HG03565 (cell line): Measurements from ENCODE around the gene CFAP20DC.
"Not testable (repeated sequence)": the region's sequence is repeated elsewhere in the genome, so short reads cannot be mapped to it uniquely, and the experiment has no call there.

ENCODE experiments used
- ATAC-seq: cut with Tn5 transposase; IDR thresholded peaks from one replicate; pipeline ENCODE4 v1.9.1; 2021; ENCODE audit warnings: mild to moderate bottlenecking, moderate library complexity; ENCODE audit not compliant: unreplicated experiment

CFAP20DC gene

DNA sequence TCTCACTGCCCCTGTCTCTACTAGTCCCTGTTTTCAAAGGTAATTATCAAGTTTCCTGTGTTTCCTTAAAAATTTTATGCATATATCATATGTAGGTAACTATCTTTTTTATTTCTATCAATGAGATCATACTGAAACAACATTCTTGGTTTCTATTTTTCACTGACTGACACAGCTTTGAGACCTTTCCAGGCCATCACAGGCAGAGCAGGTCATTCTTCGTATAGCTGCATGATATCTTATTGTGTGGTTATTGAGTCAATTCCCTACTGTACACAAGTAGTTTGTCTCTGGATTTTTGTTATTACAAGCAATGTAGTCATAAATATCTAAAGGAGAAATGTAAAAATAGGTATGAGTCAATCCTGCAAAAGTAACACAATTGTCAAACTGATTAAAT is 169.6 kb downstream of the CFAP20DC start:
- ATAC-seq = no peak

DNA sequence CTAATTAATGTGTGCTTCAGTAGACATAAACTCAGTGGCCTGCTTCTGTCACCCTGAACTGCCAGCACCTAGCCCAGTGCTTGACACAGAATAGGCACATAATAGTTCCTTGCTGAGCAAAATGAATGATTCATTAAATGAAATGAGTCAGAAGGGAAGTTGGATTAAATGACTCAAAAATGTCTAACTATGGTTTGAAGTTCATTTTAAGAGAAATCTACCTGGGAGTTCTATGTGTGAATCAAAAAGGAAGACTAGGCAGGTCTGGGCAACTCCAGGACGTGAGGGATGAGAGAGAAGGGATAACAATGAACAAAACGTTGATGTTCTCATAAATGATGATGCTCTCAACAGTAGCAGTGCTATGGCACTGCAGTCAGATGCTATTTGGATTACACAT is 175.0 kb downstream of the CFAP20DC start:
- peak; percentile 71 for ATAC-seq

DNA sequence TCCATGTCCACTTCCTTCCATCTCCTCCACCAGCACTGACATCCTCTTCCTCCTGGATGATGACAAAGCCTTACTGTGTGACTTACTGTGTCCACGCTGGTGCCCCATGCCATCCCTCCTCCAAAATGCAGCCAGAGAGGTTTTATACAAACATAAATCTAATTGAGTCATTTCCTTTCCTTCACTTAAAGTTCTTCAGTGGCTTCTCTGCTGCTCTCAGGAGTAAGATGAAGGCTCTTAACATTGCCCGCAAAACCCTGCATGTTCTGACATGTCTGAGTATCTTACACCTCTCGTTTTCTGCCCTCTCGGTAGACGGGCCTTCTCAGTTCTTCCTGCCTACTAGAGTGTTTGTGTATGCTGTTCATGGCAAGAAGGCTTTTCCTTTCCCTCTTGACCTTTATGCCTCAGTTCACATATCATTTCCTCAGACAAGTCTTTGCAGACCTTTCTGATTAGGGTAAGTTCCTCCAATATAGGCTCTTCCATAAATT is 175.5 kb downstream of the CFAP20DC start:
- peak; percentile 51 for ATAC-seq

DNA sequence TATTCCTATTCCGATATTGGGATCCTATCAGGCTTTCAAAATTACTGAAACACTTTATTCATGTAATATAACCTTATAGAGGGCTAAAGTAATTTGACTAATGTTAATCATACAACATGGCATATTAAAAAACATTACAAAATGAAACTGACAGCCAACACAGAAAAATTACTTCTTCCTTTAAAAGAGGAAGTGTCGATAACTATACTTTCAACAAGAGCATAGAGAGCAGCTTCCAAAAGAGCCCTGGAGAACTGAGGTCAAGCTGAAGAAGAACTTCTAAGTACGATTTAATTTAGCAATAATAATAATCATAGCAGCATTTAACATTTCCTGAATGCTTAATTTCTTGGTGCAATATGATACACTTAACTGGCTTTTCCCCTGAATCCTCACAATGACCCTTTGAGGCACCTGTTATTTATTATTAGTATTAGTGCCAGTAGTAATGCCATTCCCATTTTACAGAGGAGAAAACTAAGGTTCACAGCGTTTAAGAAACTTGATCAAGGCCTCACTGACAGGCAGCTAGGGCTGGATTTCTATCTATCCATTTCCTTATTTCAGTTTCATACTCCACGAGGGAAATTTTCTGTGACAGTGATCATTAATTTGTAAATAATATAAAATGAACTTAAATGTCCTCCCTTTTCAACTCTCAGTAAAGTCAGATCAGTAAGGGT is 181.6 kb downstream of the CFAP20DC start:
- ATAC-seq = no peak

DNA sequence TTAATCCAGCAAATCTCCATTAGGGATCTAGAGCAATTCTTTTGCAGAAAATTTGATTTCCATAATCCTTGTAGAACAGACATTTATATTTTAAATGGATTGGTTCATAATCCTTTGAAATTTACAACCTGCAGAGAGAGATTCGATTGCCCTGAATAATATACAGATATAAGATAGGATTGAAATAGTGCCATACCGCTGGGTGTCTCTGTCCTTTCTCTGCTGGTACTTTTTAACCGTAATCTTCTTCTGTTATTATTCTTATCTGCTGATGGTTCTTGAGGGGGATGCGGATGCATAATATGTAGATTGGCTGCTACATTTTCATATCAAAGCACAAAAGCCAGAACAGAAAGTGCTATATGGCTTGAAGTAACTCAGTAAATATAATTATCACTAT is 182.2 kb downstream of the CFAP20DC start:
- no peak for ATAC-seq

DNA sequence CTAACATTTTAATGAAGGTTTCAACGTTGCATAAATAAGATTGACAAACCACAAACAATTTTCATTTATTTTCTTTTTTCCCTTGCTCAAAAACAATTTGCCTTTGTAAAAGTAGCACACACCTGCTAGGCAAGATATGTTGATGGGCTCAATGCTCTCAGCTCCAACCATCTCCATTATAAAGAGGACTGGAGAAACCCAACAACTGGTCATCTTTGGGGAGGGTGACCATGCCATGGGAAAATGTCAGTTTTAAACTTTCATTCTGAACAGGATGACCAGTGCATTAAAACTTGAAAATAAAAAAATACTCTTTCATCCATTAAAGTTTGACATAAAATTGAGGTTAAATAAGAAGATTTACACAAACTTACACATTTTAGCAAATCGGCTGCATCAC is 183.7 kb downstream of the CFAP20DC start:
- no peak for ATAC-seq

DNA sequence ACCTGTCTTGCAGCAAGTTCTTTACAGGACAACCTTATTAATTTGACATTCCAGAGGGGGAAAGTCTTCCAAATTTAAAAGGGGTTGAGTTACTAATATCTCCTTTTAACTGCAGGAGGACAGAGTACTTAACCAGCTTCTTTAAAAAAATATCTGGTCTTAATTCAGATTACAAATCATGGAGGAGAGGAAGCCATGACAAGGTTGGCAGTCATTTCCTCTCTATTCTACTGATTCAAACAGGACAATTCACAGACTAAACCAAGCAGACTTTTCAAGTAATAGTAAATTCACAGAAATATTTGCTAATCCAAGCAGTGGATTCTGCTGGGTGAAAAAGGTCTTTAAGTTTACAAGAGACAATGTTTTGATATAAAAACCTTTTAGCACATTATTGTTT is 185.3 kb downstream of the CFAP20DC start:
- no peak for ATAC-seq

DNA sequence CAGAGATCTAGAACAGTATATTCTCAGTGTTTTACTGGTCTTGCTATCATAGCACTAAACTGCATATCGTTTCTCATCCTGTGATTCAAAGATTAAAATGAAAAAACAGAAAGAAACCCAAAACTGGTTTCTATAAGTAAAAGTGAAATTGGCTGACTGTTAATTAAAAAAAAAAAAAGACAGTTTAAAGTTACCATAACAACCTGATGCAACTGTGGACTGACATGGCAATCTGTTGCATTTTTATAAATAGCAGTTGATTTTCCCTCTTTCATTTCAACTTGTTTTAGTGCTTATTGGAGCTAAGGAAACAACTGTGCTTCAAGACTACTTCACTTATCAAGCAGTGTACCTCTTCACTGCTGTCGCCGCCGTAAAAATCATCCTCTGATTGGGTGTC is 186.6 kb downstream of the CFAP20DC start:
- no peak for ATAC-seq

DNA sequence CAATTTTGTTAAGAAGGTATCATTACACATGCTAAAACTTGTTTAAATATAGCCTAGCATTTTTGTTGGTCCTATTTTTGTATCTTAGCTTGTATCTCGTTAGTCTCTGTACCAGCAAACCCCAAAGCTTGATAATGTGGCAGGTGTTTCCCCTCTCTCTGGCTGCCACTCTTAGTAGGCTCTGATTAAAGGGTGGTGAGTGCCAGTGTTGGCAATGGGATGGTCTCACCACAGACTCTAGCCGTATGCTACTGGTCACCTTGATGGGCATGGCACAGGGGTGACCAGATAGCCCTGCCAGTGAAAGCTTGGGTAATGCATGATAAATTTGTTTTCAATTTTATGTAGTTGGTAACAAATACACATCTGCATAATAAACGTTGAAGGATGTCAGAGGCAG is 188.3 kb downstream of the CFAP20DC start:
- ATAC-seq = no peak

DNA sequence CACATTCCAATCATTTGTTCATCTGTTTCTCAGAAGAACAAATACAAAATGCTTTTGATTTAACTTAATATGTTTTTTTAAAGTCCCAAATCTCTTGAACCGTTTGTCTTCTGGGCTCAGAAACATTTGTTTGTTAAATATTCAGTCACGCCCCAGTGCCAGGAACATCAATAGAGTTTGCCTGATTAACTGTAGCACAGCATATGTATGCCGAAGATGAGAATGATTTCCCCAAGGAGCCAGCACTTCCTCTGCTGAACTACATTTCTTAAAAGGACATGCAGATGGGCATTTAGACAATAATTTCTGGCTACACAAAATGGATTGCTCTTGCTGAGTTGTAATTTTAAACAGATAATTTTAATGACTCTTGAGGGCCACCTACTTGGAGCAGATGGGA is 191.7 kb downstream of the CFAP20DC start:
- no peak for ATAC-seq

DNA sequence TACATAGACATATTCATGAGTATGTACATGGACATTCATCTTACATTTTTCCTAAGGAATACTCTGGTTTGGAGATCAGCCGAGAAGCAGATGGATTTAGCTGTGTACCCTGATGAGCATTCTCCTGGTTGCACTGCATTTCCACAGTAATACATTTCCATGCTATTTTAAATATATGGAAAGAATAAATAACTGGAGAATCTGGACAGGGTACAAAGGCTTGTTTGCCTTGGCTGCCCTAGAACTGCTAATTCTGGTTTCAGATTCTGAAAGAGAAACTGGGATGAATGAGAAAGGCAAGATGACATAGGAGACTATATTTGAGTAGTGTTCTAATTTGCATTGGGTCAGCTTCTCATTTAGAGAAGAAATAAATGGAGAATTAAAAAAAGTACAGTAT is 192.4 kb downstream of the CFAP20DC start:
- no peak for ATAC-seq

DNA sequence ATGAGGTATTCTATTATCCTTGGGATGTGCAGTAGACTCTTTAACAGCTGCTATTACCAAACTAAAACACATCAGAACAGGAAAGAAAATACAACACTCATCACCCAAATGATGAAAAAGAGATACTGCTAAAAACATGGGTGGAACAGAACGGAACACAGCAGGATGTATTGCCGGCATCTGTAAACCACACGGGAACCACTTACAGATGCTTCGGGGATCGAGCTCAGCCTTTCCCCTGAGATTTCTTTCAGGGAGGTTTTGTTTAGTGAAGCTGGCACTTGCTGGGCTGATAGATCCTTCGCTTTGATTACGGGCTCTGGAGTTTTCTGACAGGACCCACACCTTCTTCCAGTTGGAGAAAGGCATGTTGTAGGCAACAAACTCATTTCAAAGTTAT is 201.0 kb downstream of the CFAP20DC start:
- no peak for ATAC-seq

DNA sequence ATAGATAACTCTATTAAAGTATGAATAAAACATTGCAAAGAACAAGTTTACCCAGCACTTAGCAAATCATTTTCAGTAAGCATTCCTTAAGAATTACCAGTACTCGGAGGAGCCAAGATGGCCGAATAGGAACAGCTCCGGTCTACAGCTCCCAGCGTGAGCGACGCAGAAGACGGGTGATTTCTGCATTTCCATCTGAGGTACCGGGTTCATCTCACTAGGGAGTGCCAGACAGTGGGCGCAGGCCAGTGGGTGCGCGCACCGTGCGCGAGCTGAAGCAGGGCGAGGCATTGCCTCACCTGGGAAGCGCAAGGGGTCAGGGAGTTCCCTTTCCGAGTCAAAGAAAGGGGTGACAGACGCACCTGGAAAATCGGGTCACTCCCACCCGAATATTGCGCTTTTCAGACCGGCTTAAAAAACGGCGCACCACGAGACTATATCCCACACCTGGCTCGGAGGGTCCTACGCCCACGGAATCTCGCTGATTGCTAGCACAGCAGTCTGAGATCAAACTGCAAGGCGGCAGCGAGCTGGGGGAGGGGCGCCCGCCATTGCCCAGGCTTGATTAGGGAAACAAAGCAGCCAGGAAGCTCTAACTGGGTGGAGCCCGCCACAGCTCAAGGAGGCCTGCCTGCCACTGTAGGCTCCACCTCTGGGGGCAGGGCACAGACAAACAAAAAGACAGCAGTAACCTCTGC is 207.6 kb downstream of the CFAP20DC start:
- ATAC-seq = not testable (repeated sequence)

DNA sequence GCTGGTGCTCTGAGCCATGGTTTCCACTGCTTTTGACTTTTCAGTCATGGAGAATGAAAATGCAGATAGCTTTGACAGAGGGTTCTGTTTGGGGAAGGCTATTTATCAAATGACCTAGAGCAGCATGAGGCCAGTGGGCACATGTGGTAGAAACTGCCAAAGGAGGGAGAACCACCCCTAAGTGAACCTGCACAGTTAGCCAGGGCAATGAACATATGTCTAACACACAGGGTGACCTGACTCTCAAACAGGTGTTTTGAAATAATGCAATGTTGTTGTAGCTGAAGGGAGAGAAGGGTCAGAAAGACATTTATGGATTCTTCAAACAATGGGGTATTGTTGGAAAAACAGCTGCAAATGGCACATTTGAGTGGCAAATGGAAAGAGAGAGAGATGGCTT is 208.9 kb downstream of the CFAP20DC start:
- no peak for ATAC-seq

DNA sequence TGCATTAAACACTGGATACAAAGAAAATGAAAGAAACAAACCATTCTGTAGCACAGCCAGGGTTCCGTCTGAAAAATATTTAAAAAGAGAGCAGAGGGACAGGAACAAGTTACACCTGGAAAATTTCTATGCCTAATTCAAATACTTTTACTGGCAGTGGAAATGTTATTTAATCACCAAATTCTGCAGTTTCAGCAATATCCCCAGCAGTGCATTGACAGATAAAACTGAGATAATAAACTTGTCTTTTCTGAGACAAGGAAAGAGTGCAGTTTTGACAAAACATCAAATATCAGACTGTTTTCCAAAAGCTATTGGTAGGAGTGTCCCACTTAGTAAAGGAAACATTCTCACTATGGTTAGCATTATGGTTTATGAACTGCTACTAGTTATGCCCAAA is 209.9 kb downstream of the CFAP20DC start:
- no peak for ATAC-seq

DNA sequence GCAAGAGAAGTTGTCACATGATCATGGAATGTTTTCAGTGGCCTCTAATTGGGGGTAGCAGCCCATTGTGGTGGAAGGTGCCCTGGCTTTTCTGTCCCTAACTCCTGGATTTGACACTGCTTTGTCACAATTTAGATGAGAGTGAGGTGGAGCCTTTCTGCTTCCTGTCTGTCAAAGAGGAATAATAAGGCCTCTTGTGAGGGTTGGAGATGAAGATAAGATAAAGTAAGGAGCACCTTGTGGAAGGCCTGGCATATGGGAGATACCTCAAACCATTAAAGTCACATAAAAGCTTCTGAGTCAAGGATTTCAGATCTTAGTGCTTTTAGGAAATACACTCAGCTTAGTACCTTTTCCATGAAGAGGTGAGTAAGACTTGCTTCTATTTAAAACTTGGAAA is 210.6 kb downstream of the CFAP20DC start:
- ATAC-seq = no peak

DNA sequence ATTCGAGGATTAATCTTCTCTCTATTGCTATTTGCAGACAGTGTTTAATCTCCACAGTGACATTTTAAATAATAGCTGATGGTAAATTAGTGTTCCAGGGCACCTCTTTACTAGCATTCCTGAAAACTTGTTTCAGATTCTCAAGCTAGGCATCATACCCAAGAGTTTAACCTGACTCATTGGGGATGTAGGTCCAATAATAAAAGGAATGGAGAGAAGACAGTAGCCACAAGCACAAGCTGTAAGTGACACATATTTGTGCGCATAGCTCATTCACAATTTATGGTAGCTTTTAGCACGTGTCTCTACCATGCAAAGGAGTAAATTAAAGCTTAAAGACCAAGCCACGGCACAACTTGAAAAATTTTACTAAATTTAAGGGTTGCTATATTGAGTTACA is 212.0 kb downstream of the CFAP20DC start:
- no peak for ATAC-seq

DNA sequence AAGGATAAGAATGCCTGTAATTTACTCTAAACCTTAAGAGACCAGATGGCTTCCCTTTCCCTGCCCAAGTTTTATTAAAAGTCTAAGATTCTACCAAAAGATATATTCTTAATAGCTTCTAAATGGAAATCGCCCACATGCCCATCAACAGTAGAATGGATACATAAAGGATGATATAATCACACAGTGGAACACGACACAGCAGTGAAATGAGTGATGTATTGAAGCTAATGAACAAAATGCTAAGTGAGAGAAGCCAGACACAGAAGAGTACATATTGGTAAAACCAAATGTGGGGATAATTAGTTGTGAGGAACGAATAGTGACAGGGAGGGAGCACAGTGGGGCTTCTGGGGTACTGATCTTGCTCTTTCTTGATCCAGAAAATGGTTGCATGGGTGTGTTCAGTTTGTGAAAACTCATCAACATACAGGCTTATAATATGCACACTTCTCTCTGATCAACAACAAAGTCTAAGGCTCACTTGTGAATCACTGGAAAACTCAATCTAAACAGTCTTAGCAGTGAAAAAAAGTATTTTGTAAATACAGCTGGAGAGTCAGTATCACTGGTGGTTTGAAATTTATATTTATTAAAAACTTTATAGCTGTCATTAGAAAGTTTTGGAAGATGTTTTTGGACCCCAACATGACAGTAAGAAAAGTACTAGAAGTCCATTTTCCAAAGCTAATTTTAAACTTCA is 212.5 kb downstream of the CFAP20DC start:
- ATAC-seq = no peak

DNA sequence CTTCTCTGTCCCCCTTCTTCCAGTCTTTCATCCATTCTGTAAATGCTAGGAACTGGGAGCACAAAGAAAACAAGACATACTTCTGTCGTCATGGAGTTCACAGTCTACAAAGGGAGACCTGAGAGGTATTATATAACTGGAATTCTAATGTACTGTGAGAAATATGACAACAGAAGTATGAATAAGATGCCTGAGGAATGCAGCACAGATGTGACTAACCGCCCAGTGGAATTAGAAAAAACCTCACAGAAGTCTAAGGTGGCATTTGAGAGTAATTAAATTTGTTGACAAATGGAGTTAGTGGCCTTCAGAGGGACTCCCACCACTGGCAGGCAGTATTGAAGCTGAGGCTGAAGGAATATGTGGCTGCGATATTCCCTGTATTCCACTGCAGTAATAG is 214.7 kb downstream of the CFAP20DC start:
- no peak for ATAC-seq

DNA sequence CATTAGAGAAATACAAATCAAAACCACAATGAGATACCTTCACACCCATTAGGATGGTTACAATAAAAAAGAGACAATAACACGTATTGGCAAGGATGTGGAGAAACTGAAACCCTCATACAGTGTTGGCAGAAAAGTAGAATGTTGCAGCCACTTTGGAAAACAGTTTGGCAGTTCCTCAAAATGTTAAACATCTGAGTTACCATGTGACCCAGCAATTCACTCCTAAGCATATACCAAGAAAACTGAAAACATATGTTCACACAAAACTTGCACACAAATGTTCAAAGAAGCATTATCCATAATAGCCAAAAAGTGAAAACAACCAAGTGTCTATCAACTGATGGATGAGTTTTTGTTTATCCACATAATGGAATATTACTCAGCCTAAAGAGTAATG is 216.3 kb downstream of the CFAP20DC start:
- ATAC-seq = no peak

DNA sequence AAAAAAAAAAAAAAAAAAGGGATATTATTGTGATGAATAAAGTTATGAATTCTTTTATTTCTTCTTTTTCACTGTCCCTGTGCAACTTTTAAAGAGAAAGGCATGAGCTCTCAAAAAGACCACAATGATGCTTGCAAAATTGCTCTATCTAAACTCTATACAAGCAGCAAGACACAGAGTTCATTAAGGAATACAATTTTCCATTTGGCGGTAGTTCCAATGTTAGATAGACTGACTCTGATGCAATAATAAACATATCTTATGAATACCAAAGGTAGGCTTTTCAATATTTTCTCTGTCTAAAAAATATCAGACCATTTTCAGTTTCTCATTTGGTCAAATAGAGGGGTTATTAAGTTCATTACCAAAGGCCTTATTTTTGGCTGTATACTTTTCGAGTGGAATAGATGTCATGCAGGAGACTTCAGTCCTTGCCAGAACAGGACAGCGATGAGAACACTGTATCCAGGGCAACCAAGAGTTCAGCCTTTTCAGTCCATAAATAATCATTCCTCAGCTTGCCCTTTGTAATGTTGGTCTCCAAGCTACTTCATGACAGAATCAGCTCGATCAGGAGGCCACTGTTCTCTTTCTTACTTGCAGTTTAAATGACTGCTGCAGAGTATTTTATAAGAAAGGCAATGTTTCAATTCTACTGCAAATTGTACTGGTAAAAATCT is 220.4 kb downstream of the CFAP20DC start:
- no peak for ATAC-seq
